ENCODE measurements around the gene UNC119. TPM values are rescaled to one million over a fixed set of nuclear protein-coding genes. Genes with fewer than 3 reads are reported as not detected.

Gene UNC119
- total and polyA plus RNA-seq, 4 donors: 14.0 to 20.0 (median 16.1) TPM

- TF ChIP-seq, protein P1, sequence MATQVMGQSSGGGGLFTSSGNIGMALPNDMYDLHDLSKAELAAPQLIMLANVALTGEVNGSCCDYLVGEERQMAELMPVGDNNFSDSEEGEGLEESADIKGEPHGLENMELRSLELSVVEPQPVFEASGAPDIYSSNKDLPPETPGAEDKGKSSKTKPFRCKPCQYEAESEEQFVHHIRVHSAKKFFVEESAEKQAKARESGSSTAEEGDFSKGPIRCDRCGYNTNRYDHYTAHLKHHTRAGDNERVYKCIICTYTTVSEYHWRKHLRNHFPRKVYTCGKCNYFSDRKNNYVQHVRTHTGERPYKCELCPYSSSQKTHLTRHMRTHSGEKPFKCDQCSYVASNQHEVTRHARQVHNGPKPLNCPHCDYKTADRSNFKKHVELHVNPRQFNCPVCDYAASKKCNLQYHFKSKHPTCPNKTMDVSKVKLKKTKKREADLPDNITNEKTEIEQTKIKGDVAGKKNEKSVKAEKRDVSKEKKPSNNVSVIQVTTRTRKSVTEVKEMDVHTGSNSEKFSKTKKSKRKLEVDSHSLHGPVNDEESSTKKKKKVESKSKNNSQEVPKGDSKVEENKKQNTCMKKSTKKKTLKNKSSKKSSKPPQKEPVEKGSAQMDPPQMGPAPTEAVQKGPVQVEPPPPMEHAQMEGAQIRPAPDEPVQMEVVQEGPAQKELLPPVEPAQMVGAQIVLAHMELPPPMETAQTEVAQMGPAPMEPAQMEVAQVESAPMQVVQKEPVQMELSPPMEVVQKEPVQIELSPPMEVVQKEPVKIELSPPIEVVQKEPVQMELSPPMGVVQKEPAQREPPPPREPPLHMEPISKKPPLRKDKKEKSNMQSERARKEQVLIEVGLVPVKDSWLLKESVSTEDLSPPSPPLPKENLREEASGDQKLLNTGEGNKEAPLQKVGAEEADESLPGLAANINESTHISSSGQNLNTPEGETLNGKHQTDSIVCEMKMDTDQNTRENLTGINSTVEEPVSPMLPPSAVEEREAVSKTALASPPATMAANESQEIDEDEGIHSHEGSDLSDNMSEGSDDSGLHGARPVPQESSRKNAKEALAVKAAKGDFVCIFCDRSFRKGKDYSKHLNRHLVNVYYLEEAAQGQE (IDR thresholded peaks at IDR 0.05): no peak
- TF ChIP-seq FOXA1 (IDR thresholded peaks at IDR 0.05) (no peak), SP1 (IDR thresholded peaks at IDR 0.05) (no peak), HNF4A (conservative IDR thresholded peaks at IDR 0.05) (no peak), GABPA (IDR thresholded peaks at IDR 0.05 in 1 of 2, conservative IDR thresholded peaks at IDR 0.05 in 1 of 2) (no peak), ZBTB33 (IDR thresholded peaks at IDR 0.05) (no peak), RXRA (IDR thresholded peaks at IDR 0.05) (no peak)
- no peak overlapping the region for H3K4me3 ChIP-seq (ENCODE audit: low read depth in 1 of 3, low read length in 3 of 3)
- WGBS: 97% methylated on average over 3 of the region's 3 CpGs
- no peak overlapping the region for H3K9ac ChIP-seq (ENCODE audit: low read depth in 1 of 2, low read length in 2 of 2)
- no peak overlapping the region for H3K27ac ChIP-seq (ENCODE audit: low read depth in 1 of 2, low read length in 2 of 2)
- no peaks in the 10 kb centered on the region for H3K9me3 ChIP-seq (ENCODE audit: control insufficient read depth in 4 of 4, low read length in 3 of 4)
- H3K36me3 ChIP-seq (ENCODE audit: control insufficient read depth in 4 of 4, insufficient read depth in 3 of 4, low read depth in 1 of 4, low read length in 3 of 4): peaks cover 6 to 48% (median 36%) of the 10 kb centered on the region in 4 donors
- H3K4me1 ChIP-seq (ENCODE audit: control insufficient read depth in 4 of 4, insufficient read depth in 4 of 4, low read length in 3 of 4): peaks cover 4 to 25% (median 20%) of the 10 kb centered on the region in 4 donors
- DNase-seq (ENCODE audit: low spot score): no peak
- no peaks in the 10 kb centered on the region for H3K27me3 ChIP-seq (ENCODE audit: control insufficient read depth in 4 of 4, insufficient read depth in 4 of 4, low read length in 3 of 4)
Measured at GRCh38 chr17:28555022-28555421, 2.6 kb upstream of the UNC119 start.

DNA sequence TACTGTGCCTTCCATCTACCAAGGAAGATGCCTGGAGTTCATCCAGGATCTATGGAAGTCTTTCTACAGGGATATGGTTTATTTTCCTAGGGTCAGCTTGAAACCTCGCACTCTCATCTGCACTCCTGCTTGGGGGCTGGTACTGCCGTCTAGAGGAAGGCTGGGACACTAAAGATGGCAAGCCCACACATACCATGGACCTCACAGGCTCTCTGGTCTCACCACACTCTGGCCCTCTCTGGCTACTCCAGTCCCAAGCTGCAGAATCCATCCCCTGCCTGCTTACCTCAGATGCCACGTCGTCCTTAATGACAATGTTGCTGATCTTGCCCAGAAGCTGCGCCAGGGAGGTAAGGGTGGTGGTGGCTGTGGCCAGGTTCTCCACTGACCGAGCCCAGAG is 2.1 kb upstream of the UNC119 start:
- Histone ChIP-seq H3K27ac (ENCODE audit: low read depth in 1 of 2, low read length in 2 of 2) (no peak overlapping the region), H3K36me3 (ENCODE audit: control insufficient read depth in 4 of 4, insufficient read depth in 3 of 4, low read depth in 1 of 4, low read length in 3 of 4) (peaks cover 6 to 44% (median 32%) of the 10 kb centered on the region in 4 donors), H3K4me3 (ENCODE audit: low read depth in 1 of 3, low read length in 3 of 3) (no peak overlapping the region), H3K27me3 (ENCODE audit: control insufficient read depth in 4 of 4, insufficient read depth in 4 of 4, low read length in 3 of 4) (no peaks in the 10 kb centered on the region), H3K9ac (ENCODE audit: low read depth in 1 of 2, low read length in 2 of 2) (no peak overlapping the region), H3K4me1 (ENCODE audit: control insufficient read depth in 4 of 4, insufficient read depth in 4 of 4, low read length in 3 of 4) (peaks cover 4 to 25% (median 20%) of the 10 kb centered on the region in 4 donors), H3K9me3 (ENCODE audit: control insufficient read depth in 4 of 4, low read length in 3 of 4) (no peaks in the 10 kb centered on the region)
- TF ChIP-seq, protein P1 (IDR thresholded peaks at IDR 0.05): no peak
- TF ChIP-seq RAD21 (IDR thresholded peaks at IDR 0.05) (no peak), NR2F2 (IDR thresholded peaks at IDR 0.05) (no peak), ZBTB33 (IDR thresholded peaks at IDR 0.05) (no peak), FOXA1 (IDR thresholded peaks at IDR 0.05) (no peak), HNF4A (conservative IDR thresholded peaks at IDR 0.05) (no peak), CTCF (IDR thresholded peaks at IDR 0.05; ENCODE audit: low read depth, low read length, missing input control) (no peak), YY1 (IDR thresholded peaks at IDR 0.05) (no peak), RXRA (IDR thresholded peaks at IDR 0.05) (no peak), FOXA2 (IDR thresholded peaks at IDR 0.05) (no peak), EGR1 (IDR thresholded peaks at IDR 0.05; ENCODE audit: low read depth in 2 of 2) (no peak), SP1 (IDR thresholded peaks at IDR 0.05) (no peak), JUND (IDR thresholded peaks at IDR 0.05) (no peak), GABPA (IDR thresholded peaks at IDR 0.05 in 1 of 2, conservative IDR thresholded peaks at IDR 0.05 in 1 of 2) (no peak)
- TF ChIP-seq, protein P2, sequence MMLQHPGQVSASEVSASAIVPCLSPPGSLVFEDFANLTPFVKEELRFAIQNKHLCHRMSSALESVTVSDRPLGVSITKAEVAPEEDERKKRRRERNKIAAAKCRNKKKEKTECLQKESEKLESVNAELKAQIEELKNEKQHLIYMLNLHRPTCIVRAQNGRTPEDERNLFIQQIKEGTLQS (IDR thresholded peaks at IDR 0.05): no peak
- 89% methylated on average over 6 of the region's 6 CpGs for WGBS
- no peak for DNase-seq (ENCODE audit: low spot score)
